NCI-H2107 (cell line): ENCODE results near the gene TRMT13.
"Not testable (repeated sequence)": the region's sequence is repeated elsewhere in the genome, so short reads cannot be mapped to it uniquely, and the experiment has no call there.

Source experiments
- DNase-seq: peaks from one replicate; lab custom pipeline; 2025; lab: John Stamatoyannopoulos, UW

Gene TRMT13

DNA sequence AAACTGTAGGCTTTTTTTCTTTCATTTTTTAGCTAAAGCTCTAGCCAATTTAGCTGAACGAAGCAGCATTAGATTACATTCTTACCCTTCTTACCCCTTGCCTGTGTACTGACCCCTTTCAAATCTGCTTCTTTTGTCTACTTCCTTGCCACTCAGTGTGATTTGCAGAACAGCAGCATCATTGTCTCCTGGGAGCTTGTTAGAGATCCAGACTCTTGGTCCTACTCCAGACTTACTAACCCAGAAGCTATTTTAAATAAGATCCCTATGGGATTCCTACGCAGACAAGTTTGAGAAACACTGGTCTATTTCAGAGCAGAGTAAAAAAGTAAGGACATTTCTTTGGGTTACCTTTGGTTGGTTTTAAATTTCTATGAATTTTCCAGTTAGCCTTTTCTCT lies 31.3 kb downstream of the TRMT13 start:
- no peak for DNase-seq

DNA sequence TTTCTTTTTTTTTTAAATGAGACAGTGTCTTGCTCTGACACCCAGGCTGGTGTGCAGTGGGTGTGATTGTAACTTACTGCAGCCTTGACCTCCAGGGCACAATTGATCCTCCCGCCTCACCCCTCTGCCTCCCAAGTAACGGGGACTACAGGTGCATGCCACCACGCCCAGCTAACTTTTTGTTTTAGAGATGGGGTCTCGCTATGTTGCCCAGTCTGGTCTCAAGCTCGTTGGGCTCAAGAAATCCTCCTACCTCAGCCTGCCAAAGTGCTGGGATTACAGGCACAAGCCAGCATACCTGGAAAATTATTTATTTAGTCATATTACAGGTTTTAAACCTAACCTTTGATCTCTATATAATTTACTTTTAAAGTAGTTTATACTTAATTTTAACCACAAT lies 31.7 kb downstream of the TRMT13 start:
- no peak for DNase-seq

DNA sequence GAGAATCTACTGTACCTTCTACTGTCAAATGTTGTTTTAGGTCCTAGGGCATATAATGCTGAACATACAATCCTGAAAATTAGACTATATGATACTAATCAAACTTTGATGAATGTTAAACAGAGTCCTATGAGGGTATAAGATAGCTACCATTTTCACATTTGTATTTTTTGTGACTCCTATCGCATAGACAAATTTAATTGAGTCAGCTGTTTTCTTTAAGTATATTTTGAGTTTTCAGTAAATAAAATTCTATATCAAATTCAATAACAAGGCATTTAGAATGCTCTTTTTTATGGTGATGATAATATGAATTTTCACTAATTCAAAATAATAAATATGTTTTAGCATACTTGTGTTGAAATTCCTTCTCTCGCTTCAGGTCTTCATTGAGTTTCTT lies 35.1 kb downstream of the TRMT13 start:
- no peak for DNase-seq

DNA sequence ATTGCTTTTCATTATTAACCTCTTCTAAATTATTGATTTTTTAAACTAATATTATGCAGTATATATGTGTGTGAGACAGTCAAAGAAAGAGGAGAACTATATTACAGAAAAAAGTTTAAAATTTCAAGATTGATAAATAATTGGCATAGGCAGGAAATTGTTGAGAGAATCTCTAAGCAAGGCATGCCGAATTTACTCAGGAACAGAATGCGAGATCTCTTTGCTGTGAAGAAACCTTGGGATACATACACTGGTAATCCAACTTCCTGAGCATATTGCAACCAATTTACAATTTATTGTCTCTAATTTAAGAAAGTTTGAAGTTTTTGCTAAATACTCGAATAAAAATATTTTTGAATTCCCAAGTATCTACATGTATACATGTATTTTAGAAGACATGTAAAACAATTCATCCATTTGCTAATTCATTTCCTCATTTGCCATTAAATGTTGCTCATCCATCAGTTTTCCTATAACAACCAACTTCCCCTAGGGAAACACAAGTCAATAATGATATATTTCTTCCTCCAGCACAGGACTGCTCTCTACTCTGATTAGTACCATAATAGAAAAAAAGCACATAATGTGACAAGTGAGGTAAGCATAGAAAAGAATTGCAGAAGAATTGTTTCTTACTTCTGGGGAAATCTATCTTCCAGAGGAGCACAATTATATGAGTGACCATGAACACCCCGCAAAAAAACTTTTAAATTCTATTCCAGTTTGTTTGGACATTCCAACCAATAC lies 44.5 kb downstream of the TRMT13 start:
- no peak for DNase-seq

DNA sequence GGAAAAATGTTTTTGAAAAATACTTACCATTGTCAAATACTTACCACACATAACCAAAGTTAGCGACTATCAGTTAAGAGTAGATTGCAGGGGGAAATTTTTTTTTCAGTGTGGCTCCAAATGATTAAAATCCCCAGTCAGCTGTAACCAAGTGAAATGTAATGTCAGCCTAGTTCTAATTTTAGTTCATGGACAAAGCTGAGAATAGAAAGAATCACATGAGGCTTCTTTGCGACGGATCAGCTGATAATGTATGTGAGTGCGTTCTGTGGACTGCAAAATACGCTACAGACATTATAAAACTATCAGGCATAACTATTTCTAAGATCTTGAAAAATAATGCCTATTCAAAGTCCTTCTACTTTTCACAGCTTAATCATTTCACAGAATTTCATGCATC lies 45.1 kb downstream of the TRMT13 start, which contains the start of gene LRRC39:
LRRC39 (minus strand) TSS at position 166 of the 400 bp plus-strand sequence. CDS start 9,740 bp downstream, outside the sequence.
- DNase-seq: no peak

DNA sequence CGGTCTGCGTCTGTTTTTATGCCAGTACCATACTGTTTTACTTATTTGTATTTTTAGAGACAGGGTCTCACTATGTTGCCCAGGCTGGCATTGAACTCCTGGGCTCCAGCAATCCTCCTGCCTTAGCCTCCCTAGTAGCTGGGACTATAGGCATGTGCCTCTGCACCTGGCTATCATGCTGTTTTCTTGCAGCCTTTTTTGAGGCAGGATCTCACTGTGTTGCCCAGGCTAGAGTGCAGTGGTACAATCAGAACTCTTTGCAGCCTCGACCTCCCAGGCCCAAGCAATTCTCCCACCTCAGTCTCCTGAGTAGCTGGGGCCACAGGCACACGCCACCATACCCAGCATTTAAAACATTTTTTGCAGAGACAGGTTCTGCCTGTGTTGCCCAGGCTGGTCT lies 50.4 kb downstream of the TRMT13 start:
- DNase-seq: no peak

DNA sequence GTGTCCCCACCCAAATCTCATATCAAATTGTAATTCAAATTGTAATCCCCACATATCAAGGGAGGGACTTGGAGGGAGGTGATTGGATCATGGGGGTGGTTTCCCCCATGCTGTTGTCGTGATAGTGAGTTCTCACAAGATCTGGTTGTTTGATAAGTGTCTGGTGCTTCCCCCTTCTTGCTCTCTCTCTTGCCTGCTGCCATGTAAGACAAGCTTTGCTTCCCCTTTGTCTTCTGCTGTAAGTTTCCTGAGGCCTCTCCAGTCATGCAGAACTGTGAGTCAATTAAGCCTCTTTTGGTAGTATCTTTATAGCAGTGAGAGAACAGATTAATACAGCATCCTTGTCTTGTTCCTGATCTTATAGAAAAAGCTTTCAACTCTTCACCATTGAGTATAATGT lies 51.6 kb downstream of the TRMT13 start:
- DNase-seq: no peak

DNA sequence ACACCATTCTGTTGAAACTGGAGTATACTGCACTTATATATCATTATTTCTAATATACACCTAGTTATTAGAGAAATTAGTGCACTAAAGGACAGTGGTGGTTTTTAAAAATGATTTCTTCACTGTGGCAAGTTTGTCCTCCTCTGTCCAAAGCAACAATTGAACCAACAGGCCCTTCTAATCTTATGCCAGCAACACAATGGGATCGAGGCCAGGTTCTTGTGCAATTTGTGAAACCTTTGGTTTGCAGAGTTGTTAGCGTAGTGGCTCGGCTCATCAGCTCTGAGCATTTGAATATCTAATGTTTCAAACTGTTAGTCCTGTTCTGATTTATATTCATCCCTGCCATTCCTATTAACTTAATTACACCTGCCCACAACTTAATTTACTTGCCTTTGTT lies 54.9 kb downstream of the TRMT13 start:
- DNase-seq: no peak

DNA sequence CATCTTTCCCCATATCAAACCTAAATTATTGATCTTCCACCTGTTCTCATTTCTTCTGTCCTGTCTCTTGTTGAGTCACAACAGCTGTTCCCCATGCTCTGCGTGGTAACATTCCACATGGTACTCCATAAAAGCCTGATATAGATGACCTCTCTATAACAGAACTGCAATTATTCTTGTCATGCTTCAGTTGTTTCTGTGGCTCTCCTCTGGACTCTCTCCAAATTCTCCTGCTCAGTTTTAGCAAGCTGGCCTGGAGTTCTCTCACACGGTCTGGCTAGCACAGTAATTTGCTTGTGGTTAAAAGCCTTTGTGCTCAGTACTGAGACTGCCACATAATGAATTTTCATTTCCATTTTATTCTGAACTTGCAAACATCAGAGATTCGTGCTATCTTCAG lies 55.7 kb downstream of the TRMT13 start:
- peak; percentile 88 for DNase-seq

DNA sequence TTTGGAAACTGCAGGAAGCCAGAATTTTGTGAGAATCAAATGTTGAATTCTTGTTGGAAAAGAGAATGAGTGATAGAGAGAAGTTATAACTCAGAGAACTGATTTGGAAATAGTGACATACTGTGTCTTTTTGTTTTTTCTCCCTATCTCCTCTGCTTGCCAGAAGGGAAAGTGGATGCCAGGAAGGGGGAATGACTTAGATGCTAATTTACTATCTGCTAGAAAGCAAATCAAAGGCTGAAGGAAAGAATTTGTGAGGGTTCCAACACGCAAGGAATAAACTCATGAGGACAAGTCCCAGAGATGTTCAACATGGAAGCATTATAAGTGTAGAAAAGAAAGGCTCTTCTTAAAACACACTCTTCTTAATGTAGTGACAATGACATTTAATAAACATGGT lies 65.6 kb downstream of the TRMT13 start:
- no peak for DNase-seq

DNA sequence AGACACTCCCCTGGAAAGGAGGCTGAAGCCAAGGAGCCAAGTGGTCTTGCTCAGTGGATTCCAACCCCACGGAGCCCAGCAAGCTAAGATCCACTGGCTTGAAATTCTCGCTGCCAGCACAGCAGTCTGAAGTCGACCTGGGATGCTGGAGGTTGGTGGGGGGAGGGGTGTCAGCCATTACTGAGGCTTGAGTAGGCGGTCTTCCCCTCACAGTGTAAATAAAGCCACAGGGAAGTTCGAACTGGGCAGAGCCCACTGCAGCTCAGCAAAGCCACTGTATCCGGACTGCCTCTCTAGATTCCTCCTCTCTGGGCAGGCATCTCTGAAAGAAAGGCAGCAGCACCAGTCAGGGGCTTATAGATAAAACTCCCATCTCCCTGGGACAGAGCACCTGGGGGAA lies 67.1 kb downstream of the TRMT13 start:
- DNase-seq: not testable (repeated sequence)
